ENCODE data around the gene MS4A6A.

MS4A6A gene

GRCh38 chr11:60128376-60128775, 54.5 kb downstream of the MS4A6A start:
- Mint-ChIP-seq H3K27ac (no peak overlapping the region), H3K4me1 (ENCODE audit: low read depth) (no peaks in the 10 kb centered on the region), H3K36me3 (no peaks in the 10 kb centered on the region), H3K4me3 (no peak overlapping the region), H3K27me3 (peaks cover 4% of the 10 kb centered on the region), H3K9me3 (ENCODE audit: low read depth) (peaks cover under 1% of the 10 kb centered on the region)

GRCh38 chr11:60127311-60127811, 55.5 kb downstream of the MS4A6A start:
- no peaks in the 10 kb centered on the region for H3K9me3 Mint-ChIP-seq (ENCODE audit: low read depth)
- H3K4me1 Mint-ChIP-seq (ENCODE audit: low read depth), result no peaks in the 10 kb centered on the region
- no peak overlapping the region for H3K27ac Mint-ChIP-seq
- H3K27me3 Mint-ChIP-seq, result peaks cover 1% of the 10 kb centered on the region
- no peaks in the 10 kb centered on the region for H3K36me3 Mint-ChIP-seq
- H3K4me3 Mint-ChIP-seq, result no peak overlapping the region

GRCh38 chr11:60125956-60126585, 56.8 kb downstream of the MS4A6A start:
- Mint-ChIP-seq H3K4me3 (no peak overlapping the region), H3K36me3 (no peaks in the 10 kb centered on the region), H3K27me3 (peaks cover 1% of the 10 kb centered on the region), H3K27ac (no peak overlapping the region), H3K4me1 (ENCODE audit: low read depth) (no peaks in the 10 kb centered on the region), H3K9me3 (ENCODE audit: low read depth) (no peaks in the 10 kb centered on the region)

- no peaks in the 10 kb centered on the region for H3K36me3 Mint-ChIP-seq
- H3K4me3 Mint-ChIP-seq, result no peak overlapping the region
- H3K9me3 Mint-ChIP-seq (ENCODE audit: low read depth), result no peaks in the 10 kb centered on the region
- no peaks in the 10 kb centered on the region for H3K4me1 Mint-ChIP-seq (ENCODE audit: low read depth)
- H3K27ac Mint-ChIP-seq, result no peak overlapping the region
- H3K27me3 Mint-ChIP-seq, result peaks cover 4% of the 10 kb centered on the region
These were observed 58.0 kb downstream of the MS4A6A start for GRCh38 chr11:60124802-60125432.
